ENCODE data around the gene SULT4A1. TPM values are rescaled to one million over a fixed set of nuclear protein-coding genes. Genes with fewer than 3 reads are reported as not detected.
A peak's percentile ranks its signal among the peaks of the same experiment; 100 is the strongest.

Gene SULT4A1
- total RNA-seq, 3 donors from 2014 or later = not detected

- H3K4me1 Mint-ChIP-seq (ENCODE audit: low read depth) = no peaks in the 10 kb centered on the region
- no peaks in the 10 kb centered on the region for H3K9me3 Mint-ChIP-seq
- no peaks in the 10 kb centered on the region for H3K36me3 Mint-ChIP-seq (ENCODE audit: insufficient read depth)
- peaks cover 9% of the 10 kb centered on the region for H3K27me3 Mint-ChIP-seq (ENCODE audit: low read depth)
- ATAC-seq = no peak
- no peak for DNase-seq
- H3K4me3 Mint-ChIP-seq = no peak overlapping the region
Measured at GRCh38 chr22:43838161-43838560, 24.2 kb downstream of the SULT4A1 start.

GRCh38 chr22:43837666-43838065 lies 24.6 kb downstream of the SULT4A1 start:
- H3K4me1 Mint-ChIP-seq (ENCODE audit: low read depth) = no peaks in the 10 kb centered on the region
- no peak overlapping the region for H3K4me3 Mint-ChIP-seq
- H3K27me3 Mint-ChIP-seq (ENCODE audit: low read depth) = peaks cover 13% of the 10 kb centered on the region
- H3K9me3 Mint-ChIP-seq = no peaks in the 10 kb centered on the region
- no peak for ATAC-seq
- no peak for DNase-seq
- H3K36me3 Mint-ChIP-seq (ENCODE audit: insufficient read depth) = no peaks in the 10 kb centered on the region

GRCh38 chr22:43835736-43836135 lies 26.6 kb downstream of the SULT4A1 start:
- Mint-ChIP-seq H3K36me3 (ENCODE audit: insufficient read depth) (no peaks in the 10 kb centered on the region), H3K4me1 (ENCODE audit: low read depth) (no peaks in the 10 kb centered on the region), H3K27me3 (ENCODE audit: low read depth) (peaks cover 16% of the 10 kb centered on the region), H3K9me3 (no peaks in the 10 kb centered on the region), H3K4me3 (no peak overlapping the region)
- ATAC-seq (no peak), DNase-seq (no peak)

- Mint-ChIP-seq H3K27me3 (ENCODE audit: low read depth) (peaks cover 16% of the 10 kb centered on the region), H3K4me1 (ENCODE audit: low read depth) (no peaks in the 10 kb centered on the region), H3K9me3 (no peaks in the 10 kb centered on the region), H3K36me3 (ENCODE audit: insufficient read depth) (no peaks in the 10 kb centered on the region), H3K4me3 (no peak overlapping the region)
- no peak for DNase-seq
- no peak for ATAC-seq
Measured at GRCh38 chr22:43835166-43835565, 27.1 kb downstream of the SULT4A1 start.

- Mint-ChIP-seq H3K4me3 (no peak overlapping the region), H3K9me3 (no peaks in the 10 kb centered on the region), H3K36me3 (ENCODE audit: insufficient read depth) (no peaks in the 10 kb centered on the region), H3K27me3 (ENCODE audit: low read depth) (peaks cover 16% of the 10 kb centered on the region), H3K4me1 (ENCODE audit: low read depth) (no peaks in the 10 kb centered on the region)
- no peak for DNase-seq
- ATAC-seq = no peak
Measured at GRCh38 chr22:43833286-43834240, 28.8 kb downstream of the SULT4A1 start.

- H3K9me3 Mint-ChIP-seq = no peaks in the 10 kb centered on the region
- DNase-seq (no peak), ATAC-seq (no peak)
- H3K4me3 Mint-ChIP-seq = no peak overlapping the region
- H3K4me1 Mint-ChIP-seq (ENCODE audit: low read depth) = no peaks in the 10 kb centered on the region
- no peaks in the 10 kb centered on the region for H3K36me3 Mint-ChIP-seq (ENCODE audit: insufficient read depth)
- peaks cover 16% of the 10 kb centered on the region for H3K27me3 Mint-ChIP-seq (ENCODE audit: low read depth)
Measured at GRCh38 chr22:43832393-43833265, 29.7 kb downstream of the SULT4A1 start.

- Mint-ChIP-seq H3K4me1 (ENCODE audit: low read depth) (no peaks in the 10 kb centered on the region), H3K36me3 (ENCODE audit: insufficient read depth) (no peaks in the 10 kb centered on the region), H3K4me3 (no peak overlapping the region), H3K27me3 (ENCODE audit: low read depth) (peaks cover 16% of the 10 kb centered on the region), H3K9me3 (no peaks in the 10 kb centered on the region)
- DNase-seq = no peak
- ATAC-seq = no peak
Measured at GRCh38 chr22:43831561-43832392, 30.5 kb downstream of the SULT4A1 start.

GRCh38 chr22:43830931-43831560 lies 31.3 kb downstream of the SULT4A1 start:
- DNase-seq (no peak), ATAC-seq (no peak)
- Mint-ChIP-seq H3K4me1 (ENCODE audit: low read depth) (no peaks in the 10 kb centered on the region), H3K36me3 (ENCODE audit: insufficient read depth) (no peaks in the 10 kb centered on the region), H3K9me3 (no peaks in the 10 kb centered on the region), H3K27me3 (ENCODE audit: low read depth) (peaks cover 18% of the 10 kb centered on the region), H3K4me3 (no peak overlapping the region)

GRCh38 chr22:43829904-43830851 lies 32.1 kb downstream of the SULT4A1 start:
- peak in 1 of 2 donors; percentile 14 for ATAC-seq
- Mint-ChIP-seq H3K27me3 (ENCODE audit: low read depth) (peaks cover 12% of the 10 kb centered on the region), H3K4me1 (ENCODE audit: low read depth) (no peaks in the 10 kb centered on the region), H3K4me3 (no peak overlapping the region), H3K9me3 (no peaks in the 10 kb centered on the region), H3K36me3 (ENCODE audit: insufficient read depth) (no peaks in the 10 kb centered on the region)
- DNase-seq = no peak

- Mint-ChIP-seq H3K27me3 (ENCODE audit: low read depth) (peaks cover 15% of the 10 kb centered on the region), H3K4me3 (no peak overlapping the region), H3K36me3 (ENCODE audit: insufficient read depth) (no peaks in the 10 kb centered on the region), H3K9me3 (no peaks in the 10 kb centered on the region), H3K4me1 (ENCODE audit: low read depth) (no peaks in the 10 kb centered on the region)
- ATAC-seq (no peak), DNase-seq (no peak)
Measured at GRCh38 chr22:43828998-43829782, 33.1 kb downstream of the SULT4A1 start.

- Mint-ChIP-seq H3K36me3 (ENCODE audit: insufficient read depth) (no peaks in the 10 kb centered on the region), H3K9me3 (no peaks in the 10 kb centered on the region), H3K4me3 (no peak overlapping the region), H3K27me3 (ENCODE audit: low read depth) (peaks cover 17% of the 10 kb centered on the region), H3K4me1 (ENCODE audit: low read depth) (no peaks in the 10 kb centered on the region)
- DNase-seq (no peak), ATAC-seq (no peak)
Measured at GRCh38 chr22:43828725-43828997, 33.7 kb downstream of the SULT4A1 start.

GRCh38 chr22:43827926-43828724 lies 34.2 kb downstream of the SULT4A1 start:
- H3K36me3 Mint-ChIP-seq (ENCODE audit: insufficient read depth) = no peaks in the 10 kb centered on the region
- no peak overlapping the region for H3K4me3 Mint-ChIP-seq
- no peaks in the 10 kb centered on the region for H3K4me1 Mint-ChIP-seq (ENCODE audit: low read depth)
- ATAC-seq (no peak), DNase-seq (no peak)
- H3K9me3 Mint-ChIP-seq = no peaks in the 10 kb centered on the region
- peaks cover 22% of the 10 kb centered on the region for H3K27me3 Mint-ChIP-seq (ENCODE audit: low read depth)
